Fibroblast of villous mesenchyme (primary cell): ENCODE results near the gene REELD1. TPM values are rescaled to one million over a fixed set of nuclear protein-coding genes. Genes with fewer than 3 reads are reported as not detected.

ENCODE experiments used
- DNase-seq: peaks from one replicate; pipeline ENCODE4 v3.0.0-alpha.2; 2010; ENCODE audit warnings: low read depth
- H3K4me3 ChIP-seq: 2 replicates; pipeline ENCODE4 v1.5.1; 2011; ENCODE audit warnings: low read depth, mild to moderate bottlenecking, low read length
- total RNA-seq: library from RNA; depleted of rRNA; stranded (reverse); fragments of >200 nt; gene quantifications from 2 replicates; pipeline ENCODE4 v1.2.3, GENCODE V29; 2012
- TF ChIP-seq, protein P1 (sequence below): IDR thresholded peaks from 2 replicates; pipeline ENCODE4 v1.5.1; 2012; ENCODE audit warnings: low read depth, mild to moderate bottlenecking, low read length; ENCODE audit not compliant: insufficient read depth

Gene REELD1
- total RNA-seq, 1 donor: not detected

DNA sequence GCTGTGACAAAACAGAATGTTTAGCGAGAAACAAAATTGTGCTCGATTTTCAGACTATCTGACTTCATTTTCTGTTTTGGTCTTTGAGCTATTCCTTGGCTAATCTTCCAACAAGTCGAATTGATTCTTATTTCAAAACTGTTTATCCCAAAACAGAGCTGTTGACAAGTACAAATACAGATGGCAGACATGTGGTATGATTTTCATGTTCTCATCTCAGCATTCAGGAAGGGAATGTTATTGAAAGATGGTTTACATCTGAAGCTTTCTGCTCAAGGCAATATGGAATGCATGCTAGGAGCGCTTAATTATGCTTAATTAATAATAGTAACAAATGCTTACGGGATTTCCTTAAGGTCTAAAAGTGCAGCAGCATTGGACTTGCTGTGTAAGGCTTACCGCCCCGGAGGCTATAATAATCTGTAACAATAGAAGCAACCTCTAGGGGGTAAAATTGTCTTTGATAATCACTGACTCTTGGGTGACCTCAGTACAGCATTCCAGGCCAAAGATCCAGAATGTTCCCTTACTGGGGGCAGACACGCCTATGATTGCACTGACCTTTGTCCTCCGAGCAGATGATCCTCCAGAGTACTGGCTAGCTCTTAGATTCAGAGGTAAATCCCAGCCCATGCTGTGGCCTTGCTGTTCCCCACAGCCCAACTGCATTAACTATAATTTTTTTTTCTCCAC, 22.4 kb upstream of the REELD1 start:
- peak; percentile 8 for DNase-seq
- H3K4me3 ChIP-seq: no peak overlapping the region
- TF ChIP-seq, protein P1, sequence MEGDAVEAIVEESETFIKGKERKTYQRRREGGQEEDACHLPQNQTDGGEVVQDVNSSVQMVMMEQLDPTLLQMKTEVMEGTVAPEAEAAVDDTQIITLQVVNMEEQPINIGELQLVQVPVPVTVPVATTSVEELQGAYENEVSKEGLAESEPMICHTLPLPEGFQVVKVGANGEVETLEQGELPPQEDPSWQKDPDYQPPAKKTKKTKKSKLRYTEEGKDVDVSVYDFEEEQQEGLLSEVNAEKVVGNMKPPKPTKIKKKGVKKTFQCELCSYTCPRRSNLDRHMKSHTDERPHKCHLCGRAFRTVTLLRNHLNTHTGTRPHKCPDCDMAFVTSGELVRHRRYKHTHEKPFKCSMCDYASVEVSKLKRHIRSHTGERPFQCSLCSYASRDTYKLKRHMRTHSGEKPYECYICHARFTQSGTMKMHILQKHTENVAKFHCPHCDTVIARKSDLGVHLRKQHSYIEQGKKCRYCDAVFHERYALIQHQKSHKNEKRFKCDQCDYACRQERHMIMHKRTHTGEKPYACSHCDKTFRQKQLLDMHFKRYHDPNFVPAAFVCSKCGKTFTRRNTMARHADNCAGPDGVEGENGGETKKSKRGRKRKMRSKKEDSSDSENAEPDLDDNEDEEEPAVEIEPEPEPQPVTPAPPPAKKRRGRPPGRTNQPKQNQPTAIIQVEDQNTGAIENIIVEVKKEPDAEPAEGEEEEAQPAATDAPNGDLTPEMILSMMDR: peak; percentile 5

DNA sequence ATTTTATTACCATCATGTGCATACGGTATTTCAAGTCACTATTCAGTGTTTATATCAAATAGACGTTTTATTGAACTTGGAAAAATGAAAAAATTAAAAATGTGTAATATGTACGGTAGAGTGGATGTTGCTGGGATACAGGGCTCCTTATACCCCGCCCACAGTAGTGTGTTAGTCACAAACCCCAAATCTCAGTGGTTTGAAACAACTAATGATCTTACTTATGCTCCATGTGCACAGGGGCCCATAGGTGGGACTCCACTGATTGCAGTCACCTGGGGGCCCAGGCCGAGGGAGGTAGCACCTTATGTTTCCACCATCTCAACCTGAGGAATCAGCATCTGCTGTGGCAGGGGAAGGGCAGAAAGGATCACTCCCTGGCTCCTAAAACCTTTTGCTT, 20.7 kb upstream of the REELD1 start:
- TF ChIP-seq, protein P1: no peak
- DNase-seq: no peak
- no peak overlapping the region for H3K4me3 ChIP-seq

DNA sequence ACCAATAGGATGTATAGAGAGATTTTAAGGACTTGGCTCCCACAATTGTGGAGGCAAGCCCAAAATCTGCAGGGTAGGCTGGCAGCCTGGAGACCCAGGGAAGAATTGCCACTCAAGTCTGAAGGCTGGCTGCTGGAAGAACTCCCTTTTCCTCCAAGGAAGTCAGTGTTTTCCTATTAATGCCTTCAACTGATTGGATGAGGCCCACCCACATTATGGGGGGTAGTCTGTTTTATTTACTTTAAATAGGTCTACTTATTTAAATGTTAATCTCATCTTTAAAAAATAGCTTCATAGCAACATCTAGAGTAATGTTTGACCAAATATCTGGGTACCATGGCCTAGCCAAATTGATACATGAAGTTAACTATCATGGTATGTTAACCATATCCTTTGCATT, 20.1 kb upstream of the REELD1 start:
- TF ChIP-seq, protein P1: no peak

DNA sequence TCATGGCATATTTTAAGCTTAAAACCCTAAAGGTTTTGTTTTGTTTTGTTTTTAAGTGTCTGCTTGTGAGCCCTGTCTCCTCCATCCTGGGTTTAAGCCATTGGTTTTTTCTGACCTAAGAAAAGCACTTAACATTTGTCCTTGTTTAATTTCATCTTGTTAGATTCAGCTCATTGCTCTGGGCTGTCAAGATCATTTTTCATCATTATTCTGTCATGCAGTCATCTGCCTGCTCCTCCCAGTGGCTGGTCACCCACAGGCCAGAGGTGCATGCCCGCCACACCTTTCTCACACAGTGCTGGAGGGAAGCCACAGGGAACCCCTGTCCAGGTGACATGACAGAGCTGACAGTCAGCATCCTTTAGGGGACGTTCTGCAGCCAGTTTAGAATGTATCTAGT, 11.7 kb upstream of the REELD1 start:
- TF ChIP-seq, protein P1: no peak
- no peak for DNase-seq
- H3K4me3 ChIP-seq: no peak overlapping the region

More for the DNA sequence above, 20.1 kb upstream of the REELD1 start:
- DNase-seq: no peak
- no peak overlapping the region for H3K4me3 ChIP-seq

DNA sequence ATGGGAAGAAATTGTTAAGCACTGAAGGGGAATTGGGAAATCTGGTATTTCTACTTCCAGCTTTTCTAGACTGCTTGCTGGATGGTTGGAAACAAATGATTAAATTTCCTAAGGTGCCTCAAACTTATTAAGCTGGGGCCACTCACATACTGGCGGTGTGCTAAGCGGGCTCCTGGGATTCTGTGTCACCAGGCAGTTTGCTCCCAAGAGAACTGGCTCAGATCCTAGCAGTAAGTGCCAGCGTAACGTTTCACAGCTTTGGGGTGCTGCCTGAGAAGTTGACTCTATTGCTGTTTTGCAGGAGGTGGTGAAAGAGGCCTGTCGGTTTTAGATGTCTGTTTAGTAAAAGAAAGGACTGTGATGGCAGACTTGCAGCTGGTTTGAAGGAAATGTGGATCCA, 6.9 kb upstream of the REELD1 start:
- no peak overlapping the region for H3K4me3 ChIP-seq
- TF ChIP-seq, protein P1: no peak
- DNase-seq: no peak

DNA sequence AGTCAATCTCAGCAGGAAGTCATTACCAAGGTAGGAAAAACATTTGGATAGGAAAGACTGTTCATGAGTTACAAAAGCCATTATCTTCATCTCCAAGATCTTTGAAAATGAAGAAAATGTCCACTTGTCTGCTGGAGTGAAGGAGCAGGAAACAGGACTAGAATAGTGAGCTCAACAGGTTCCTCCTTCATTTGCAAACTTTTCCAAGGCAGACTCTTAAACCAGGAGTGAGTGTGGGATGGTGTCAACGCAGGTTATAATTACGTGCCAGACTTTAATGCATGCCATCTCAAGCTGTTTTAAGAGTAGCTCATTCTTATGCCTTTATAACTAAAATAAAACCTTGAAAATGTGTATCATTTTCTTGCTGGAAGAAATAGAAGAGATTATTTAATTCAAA, 3.4 kb upstream of the REELD1 start:
- TF ChIP-seq, protein P1: no peak
- no peak overlapping the region for H3K4me3 ChIP-seq
- no peak for DNase-seq

DNA sequence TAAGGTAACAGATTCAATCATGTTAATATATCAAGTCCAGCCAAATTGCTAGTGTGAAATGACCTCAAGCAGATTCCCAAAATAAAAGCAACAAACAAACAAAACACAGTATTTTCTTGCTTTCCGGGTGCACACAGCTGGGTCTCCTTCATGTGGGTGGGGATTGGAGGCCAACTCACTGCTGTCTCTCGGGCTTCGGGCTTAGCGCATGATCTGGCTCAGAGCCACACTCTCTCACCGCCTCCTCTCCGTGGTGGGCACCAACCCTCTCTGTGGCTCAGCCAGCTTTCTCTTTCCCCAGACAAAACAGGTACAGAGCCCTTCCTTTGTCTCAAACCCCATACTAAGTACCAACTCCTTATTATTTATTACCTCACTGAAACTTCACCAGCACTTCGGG, 2.9 kb upstream of the REELD1 start:
- no peak for DNase-seq
- no peak overlapping the region for H3K4me3 ChIP-seq
- TF ChIP-seq, protein P1: no peak
